Osteoblast (primary cell): ENCODE measurements around the gene PTMS. TPM values are rescaled to one million over a fixed set of nuclear protein-coding genes. Genes with fewer than 3 reads are reported as not detected.

ENCODE experiments used
- DNase-seq: peaks from one replicate; pipeline ENCODE4 v3.0.0; 2011; ENCODE audit warnings: low spot score, mixed read lengths; ENCODE audit not compliant: insufficient read length; ENCODE audit errors: missing footprints
- H2AFZ ChIP-seq: 2 replicates; pipeline ENCODE4 v1.6.0; 2011; ENCODE audit warnings: mild to moderate bottlenecking, low read length
- H3K27ac ChIP-seq: 2 replicates; pipeline ENCODE4 v1.5.1; 2011; ENCODE audit warnings: mild to moderate bottlenecking, low read depth, low read length, moderate library complexity
- H3K27me3 ChIP-seq: 2 replicates; pipeline ENCODE4 v1.6.0; 2012; ENCODE audit warnings: mild to moderate bottlenecking, control low read depth, inconsistent platforms, low read length, moderate library complexity; ENCODE audit not compliant: insufficient read depth
- H3K36me3 ChIP-seq: 2 replicates; pipeline ENCODE4 v1.5.1; 2011; ENCODE audit warnings: mild to moderate bottlenecking, low read length, control low read depth, moderate library complexity; ENCODE audit not compliant: insufficient read depth
- H3K4me1 ChIP-seq: 2 replicates; pipeline ENCODE4 v1.5.1; 2011; ENCODE audit warnings: mild to moderate bottlenecking, low read length, control low read depth, moderate library complexity; ENCODE audit not compliant: insufficient read depth
- H3K4me2 ChIP-seq: 2 replicates; pipeline ENCODE4 v1.6.0; 2011; ENCODE audit warnings: mild to moderate bottlenecking, low read length; ENCODE audit not compliant: insufficient read depth
- H3K4me3 ChIP-seq: fragments of 200-600 bp; sonication (generic); 3 replicates; pipeline ENCODE4 v1.5.1; 2012; ENCODE audit warnings: mild to moderate bottlenecking, low read length, inconsistent platforms; ENCODE audit not compliant: insufficient read depth
- H3K79me2 ChIP-seq: 2 replicates; pipeline ENCODE4 v1.6.0; 2012; ENCODE audit warnings: mild to moderate bottlenecking, low read length, control low read depth, inconsistent platforms; ENCODE audit not compliant: insufficient read depth
- H3K9me3 ChIP-seq: 2 replicates; pipeline ENCODE4 v1.5.1; 2011; ENCODE audit warnings: low read depth, low read length, control low read depth
- H4K20me1 ChIP-seq: 2 replicates; pipeline ENCODE4 v1.6.0; 2012; ENCODE audit warnings: mild to moderate bottlenecking, low read length, control low read depth; ENCODE audit not compliant: insufficient read depth
- CTCF ChIP-seq: IDR thresholded peaks from 2 replicates; pipeline ENCODE4 v1.5.1; 2011; ENCODE audit warnings: mild to moderate bottlenecking, low read depth, low read length, moderate library complexity; ENCODE audit errors: extremely low read depth
- total RNA-seq: library from RNA; depleted of rRNA; stranded (reverse); fragments of >200 nt; gene quantifications from 2 replicates; pipeline ENCODE4 v1.2.3, GENCODE V29; 2012

The PTMS gene
- total RNA-seq, 1 donor, result 72.7 TPM

GRCh38 chr12:6766651-6767349, 637 bp downstream of the PTMS start:
- Histone ChIP-seq H3K27me3 (no peaks in the 10 kb centered on the region), H3K9me3 (no peaks in the 10 kb centered on the region), H3K79me2 (peaks cover 29% of the 10 kb centered on the region), H4K20me1 (peaks cover 30% of the 10 kb centered on the region), H3K4me1 (peaks cover 38% of the 10 kb centered on the region), H3K4me2 (peak overlapping the region; percentile 84), H3K36me3 (peaks cover 15% of the 10 kb centered on the region), H3K27ac (peak overlapping the region; percentile 4), H2AFZ (peak overlapping the region; percentile 60), H3K4me3 (peak overlapping the region; percentile 89)
- peak; percentile 40 for TF ChIP-seq CTCF
- peak; percentile 99 for DNase-seq

- H3K79me2 ChIP-seq, result peaks cover 29% of the 10 kb centered on the region
- peak overlapping the region; percentile 4 for H3K27ac ChIP-seq
- peak; percentile 92 for DNase-seq
- peaks cover 38% of the 10 kb centered on the region for H3K4me1 ChIP-seq
- no peaks in the 10 kb centered on the region for H3K27me3 ChIP-seq
- H3K36me3 ChIP-seq, result peaks cover 15% of the 10 kb centered on the region
- H4K20me1 ChIP-seq, result peaks cover 32% of the 10 kb centered on the region
- peak overlapping the region; percentile 89 for H3K4me3 ChIP-seq
- H3K4me2 ChIP-seq, result peak overlapping the region; percentile 84
- H2AFZ ChIP-seq, result no peak overlapping the region
- no peak for TF ChIP-seq CTCF
- no peaks in the 10 kb centered on the region for H3K9me3 ChIP-seq
These were observed 1.5 kb downstream of the PTMS start for GRCh38 chr12:6767353-6768319.

GRCh38 chr12:6768437-6768914, 2.3 kb downstream of the PTMS start:
- Histone ChIP-seq H2AFZ (no peak overlapping the region), H3K27ac (no peak overlapping the region), H3K4me3 (peak overlapping the region; percentile 89), H3K4me1 (peaks cover 31% of the 10 kb centered on the region), H3K36me3 (peaks cover 15% of the 10 kb centered on the region), H3K79me2 (peaks cover 29% of the 10 kb centered on the region), H4K20me1 (peaks cover 32% of the 10 kb centered on the region), H3K4me2 (peak overlapping the region; percentile 84), H3K27me3 (no peaks in the 10 kb centered on the region), H3K9me3 (no peaks in the 10 kb centered on the region)
- peak; percentile 92 for DNase-seq
- no peak for TF ChIP-seq CTCF

- Histone ChIP-seq H3K4me1 (peaks cover 26% of the 10 kb centered on the region), H2AFZ (no peak overlapping the region), H3K79me2 (peaks cover 29% of the 10 kb centered on the region), H3K9me3 (no peaks in the 10 kb centered on the region), H3K4me3 (peak overlapping the region; percentile 89), H3K36me3 (peaks cover 15% of the 10 kb centered on the region), H4K20me1 (peaks cover 32% of the 10 kb centered on the region), H3K4me2 (peak overlapping the region; percentile 84), H3K27ac (no peak overlapping the region), H3K27me3 (no peaks in the 10 kb centered on the region)
- DNase-seq, result peak; percentile 90
- TF ChIP-seq CTCF, result no peak
These were observed 2.8 kb downstream of the PTMS start for GRCh38 chr12:6768990-6769389.
